Measurements from ENCODE around the gene CAMK1D.
"Not testable (repeated sequence)": the region's sequence is repeated elsewhere in the genome, so short reads cannot be mapped to it uniquely, and the experiment has no call there.

CAMK1D gene

DNA sequence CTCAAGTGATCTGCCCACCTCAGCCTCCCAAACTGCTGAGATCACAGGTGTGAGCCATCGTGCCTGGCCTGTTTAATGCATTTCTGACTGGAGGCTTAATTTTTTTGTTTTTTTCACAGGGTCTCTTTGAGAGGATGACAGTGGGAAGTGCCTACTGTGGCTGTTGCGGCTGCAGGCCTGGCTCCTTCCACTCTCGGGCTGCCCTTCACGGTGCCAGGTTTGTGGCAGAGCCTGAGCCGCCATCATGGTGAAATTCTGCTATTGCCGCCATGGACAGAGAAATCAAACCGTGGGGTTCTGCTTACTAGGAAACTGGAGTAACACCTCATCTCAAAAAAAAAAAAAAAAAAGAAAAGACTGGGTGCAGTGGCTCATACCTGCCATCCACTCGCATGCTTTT lies 142.7 kb downstream of the CAMK1D start:
- no peaks in the 10 kb centered on the region for H3K9me3 ChIP-seq (ENCODE audit: control insufficient read depth, insufficient read depth, low read length)
- no peaks in the 10 kb centered on the region for H3F3A ChIP-seq (ENCODE audit: control insufficient read depth, insufficient read depth)
- no peak for TF ChIP-seq EZH2phosphoT487 (IDR thresholded peaks at IDR 0.05; ENCODE audit: borderline replicate concordance, low read length)
- TF ChIP-seq, protein P1, sequence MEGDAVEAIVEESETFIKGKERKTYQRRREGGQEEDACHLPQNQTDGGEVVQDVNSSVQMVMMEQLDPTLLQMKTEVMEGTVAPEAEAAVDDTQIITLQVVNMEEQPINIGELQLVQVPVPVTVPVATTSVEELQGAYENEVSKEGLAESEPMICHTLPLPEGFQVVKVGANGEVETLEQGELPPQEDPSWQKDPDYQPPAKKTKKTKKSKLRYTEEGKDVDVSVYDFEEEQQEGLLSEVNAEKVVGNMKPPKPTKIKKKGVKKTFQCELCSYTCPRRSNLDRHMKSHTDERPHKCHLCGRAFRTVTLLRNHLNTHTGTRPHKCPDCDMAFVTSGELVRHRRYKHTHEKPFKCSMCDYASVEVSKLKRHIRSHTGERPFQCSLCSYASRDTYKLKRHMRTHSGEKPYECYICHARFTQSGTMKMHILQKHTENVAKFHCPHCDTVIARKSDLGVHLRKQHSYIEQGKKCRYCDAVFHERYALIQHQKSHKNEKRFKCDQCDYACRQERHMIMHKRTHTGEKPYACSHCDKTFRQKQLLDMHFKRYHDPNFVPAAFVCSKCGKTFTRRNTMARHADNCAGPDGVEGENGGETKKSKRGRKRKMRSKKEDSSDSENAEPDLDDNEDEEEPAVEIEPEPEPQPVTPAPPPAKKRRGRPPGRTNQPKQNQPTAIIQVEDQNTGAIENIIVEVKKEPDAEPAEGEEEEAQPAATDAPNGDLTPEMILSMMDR (IDR thresholded peaks at IDR 0.05; ENCODE audit: low read depth, low read length, poor library complexity, severe bottlenecking), result no peak
- peaks cover 7% of the 10 kb centered on the region for H4K20me1 ChIP-seq (ENCODE audit: control insufficient read depth, insufficient read depth, low read depth, low read length)
- no peak overlapping the region for H3K27ac ChIP-seq (ENCODE audit: low read depth, low read length)
- peaks cover 87% of the 10 kb centered on the region for H3K79me2 ChIP-seq (ENCODE audit: control insufficient read depth, low read length)
- no peaks in the 10 kb centered on the region for H3K27me3 ChIP-seq (ENCODE audit: control insufficient read depth, low read length)
- no peak overlapping the region for H3K4me2 ChIP-seq (ENCODE audit: low read length)
- no peaks in the 10 kb centered on the region for H3K4me1 ChIP-seq (ENCODE audit: control insufficient read depth, low read length)
- H3K9me2 ChIP-seq (replicated peaks; ENCODE audit: control insufficient read depth, low read length), result no peaks in the 10 kb centered on the region
- 0 out of 2 replicates have a peak, but pooled peaks cover 3% of the 10 kb centered on the region for H3K36me3 ChIP-seq (ENCODE audit: control insufficient read depth, low read length)
- no peak overlapping the region for H3K4me3 ChIP-seq (ENCODE audit: low read length)

- peaks cover 86% of the 10 kb centered on the region for H3K79me2 ChIP-seq (ENCODE audit: control insufficient read depth, low read length)
- not testable (repeated sequence) for H3K4me2 ChIP-seq (ENCODE audit: low read length); H3K36me3 ChIP-seq (ENCODE audit: control insufficient read depth, low read length); H3K4me1 ChIP-seq (ENCODE audit: control insufficient read depth, low read length); H3K9me3 ChIP-seq (ENCODE audit: control insufficient read depth, insufficient read depth, low read length); H3K4me3 ChIP-seq (ENCODE audit: low read length); H3F3A ChIP-seq (ENCODE audit: control insufficient read depth, insufficient read depth); H3K27ac ChIP-seq (ENCODE audit: low read depth, low read length); H3K27me3 ChIP-seq (ENCODE audit: control insufficient read depth, low read length); H4K20me1 ChIP-seq (ENCODE audit: control insufficient read depth, insufficient read depth, low read depth, low read length); H3K9me2 ChIP-seq (replicated peaks; ENCODE audit: control insufficient read depth, low read length)
Observed at GRCh38 chr10:12497046-12497445, 147.7 kb downstream of the CAMK1D start.

GRCh38 chr10:12499076-12499986 lies 150.0 kb downstream of the CAMK1D start:
- 0 out of 2 replicates have a peak, but pooled peaks cover 6% of the 10 kb centered on the region for H3K4me1 ChIP-seq (ENCODE audit: control insufficient read depth, low read length)
- no peak overlapping the region for H3K4me2 ChIP-seq (ENCODE audit: low read length)
- peaks cover 4% of the 10 kb centered on the region; the same call in 1 of the 2 replicates for H4K20me1 ChIP-seq (ENCODE audit: control insufficient read depth, insufficient read depth, low read depth, low read length)
- no peaks in the 10 kb centered on the region for H3K9me2 ChIP-seq (replicated peaks; ENCODE audit: control insufficient read depth, low read length)
- H3K27ac ChIP-seq (ENCODE audit: low read depth, low read length), result no peak overlapping the region
- no peak overlapping the region for H3K4me3 ChIP-seq (ENCODE audit: low read length)
- no peaks in the 10 kb centered on the region for H3K36me3 ChIP-seq (ENCODE audit: control insufficient read depth, low read length)
- peaks cover 87% of the 10 kb centered on the region for H3K79me2 ChIP-seq (ENCODE audit: control insufficient read depth, low read length)
- no peaks in the 10 kb centered on the region for H3F3A ChIP-seq (ENCODE audit: control insufficient read depth, insufficient read depth)
- no peaks in the 10 kb centered on the region for H3K27me3 ChIP-seq (ENCODE audit: control insufficient read depth, low read length)
- H3K9me3 ChIP-seq (ENCODE audit: control insufficient read depth, insufficient read depth, low read length), result no peaks in the 10 kb centered on the region
- TF ChIP-seq, protein P1 (IDR thresholded peaks at IDR 0.05; ENCODE audit: low read depth, low read length, poor library complexity, severe bottlenecking), result no peak
- no peak for TF ChIP-seq EZH2phosphoT487 (IDR thresholded peaks at IDR 0.05; ENCODE audit: borderline replicate concordance, low read length)

All from DOHH2 (cell line).